GM12891 (cell line): ENCODE results near the gene CPA5.

ENCODE experiments used
- POLR2A ChIP-seq: IDR thresholded peaks from 2 replicates; pipeline ENCODE4 v1.6.1; 2011; ENCODE audit warnings: low read depth, low read length, control low read depth
- POLR2AphosphoS5 ChIP-seq: IDR thresholded peaks from 2 replicates; pipeline ENCODE4 v1.6.1; 2011; ENCODE audit warnings: low read depth, low read length, control low read depth
- POU2F2 ChIP-seq: IDR thresholded peaks from 2 replicates; pipeline ENCODE4 v1.6.1; 2011; ENCODE audit warnings: low read depth, mild to moderate bottlenecking, control low read depth, low read length, moderate library complexity
- SPI1 ChIP-seq: IDR thresholded peaks from 2 replicates; pipeline ENCODE4 v1.6.1; 2011; ENCODE audit warnings: low read depth, low read length, control low read depth
- TAF1 ChIP-seq: IDR thresholded peaks from 2 replicates; pipeline ENCODE4 v1.6.1; 2011; ENCODE audit warnings: low read depth, low read length, control low read depth

DNA sequence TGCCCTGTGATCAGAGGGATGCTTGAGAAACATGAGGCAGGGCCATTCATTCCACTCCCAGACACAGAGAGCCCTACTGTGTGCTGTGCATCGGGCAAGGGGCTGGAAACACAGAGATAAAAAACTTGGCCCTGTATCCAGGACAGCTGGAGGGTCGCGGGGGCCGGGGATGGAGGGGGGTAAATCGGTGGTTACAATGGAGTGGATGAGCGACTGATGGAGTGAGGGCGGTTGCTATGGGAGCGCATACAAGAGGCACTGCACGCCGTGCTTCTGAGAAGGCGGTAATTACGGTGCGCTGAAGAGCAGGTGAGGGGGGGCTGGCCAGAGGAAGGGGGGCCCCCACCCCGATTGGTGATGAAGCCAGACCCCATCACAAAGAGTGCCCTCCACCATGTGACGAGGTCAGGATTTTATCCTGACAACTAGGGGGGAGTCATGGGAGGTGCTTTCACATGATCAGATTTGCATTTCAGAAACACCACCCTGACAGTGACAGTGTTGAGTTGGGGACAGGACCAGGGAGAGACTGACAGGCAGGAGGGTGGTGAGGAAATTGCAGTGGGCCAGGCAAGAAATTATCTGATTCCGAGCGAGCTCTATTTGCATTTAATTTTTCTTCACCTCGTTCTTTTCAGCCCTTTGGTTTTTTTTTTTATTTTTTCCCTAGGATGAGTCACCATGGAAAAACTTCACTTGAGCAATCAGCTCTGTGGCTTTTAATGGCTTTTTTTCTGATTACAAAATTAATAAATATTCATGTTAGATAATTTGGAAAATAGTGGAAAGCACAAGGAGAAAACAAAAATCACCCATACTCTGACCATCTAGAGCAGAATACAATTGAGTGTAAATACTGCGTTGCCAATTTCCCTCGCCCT, 7.8 kb downstream of the CPA5 start:
- no peak for TF ChIP-seq POLR2A
- TF ChIP-seq SPI1, result no peak
- no peak for TF ChIP-seq POLR2AphosphoS5
- TF ChIP-seq TAF1, result no peak
- no peak for TF ChIP-seq POU2F2
